Natural killer cell (primary cell): ENCODE measurements around the gene USP24. TPM values are rescaled to one million over a fixed set of nuclear protein-coding genes. Genes with fewer than 3 reads are reported as not detected.

Source experiments
- ATAC-seq, 3 donors: fragments of 150-1000 bp in 2 of 3; fragments of 200-7000 bp in 1 of 3; cut with Tn5 transposase; 1 replicate in 1 of 3; 2 replicates in 2 of 3; pipeline ENCODE4 v1.10.0; 2021; ENCODE audit warnings: mild to moderate bottlenecking in 2 of 3, moderate library complexity in 2 of 3
- DNase-seq, 2 donors: peaks; one replicate each; pipeline versions ENCODE4 v3.0.0 to v3.0.0-alpha.2; 2013 to 2021; ENCODE audit warnings: mixed read lengths in 1 of 2
- H3K27ac ChIP-seq: one replicate; pipeline ENCODE4 v1.5.1; 2013; ENCODE audit warnings: mild to moderate bottlenecking, low read length
- H3K27me3 ChIP-seq: one replicate; pipeline ENCODE4 v1.6.1; 2013; ENCODE audit warnings: low read length; ENCODE audit not compliant: control insufficient read depth, insufficient read depth
- H3K36me3 ChIP-seq: one replicate; pipeline ENCODE4 v1.6.1; 2013; ENCODE audit warnings: low read length; ENCODE audit not compliant: control insufficient read depth, insufficient read depth
- H3K4me1 ChIP-seq: one replicate; pipeline ENCODE4 v1.6.1; 2013; ENCODE audit warnings: low read length; ENCODE audit not compliant: control insufficient read depth, insufficient read depth
- H3K4me3 ChIP-seq: one replicate; pipeline ENCODE4 v1.5.1; 2013; ENCODE audit warnings: low read length
- H3K9me3 ChIP-seq: one replicate; pipeline ENCODE4 v1.6.1; 2013; ENCODE audit warnings: low read length; ENCODE audit not compliant: control insufficient read depth, insufficient read depth
- H3K27ac Mint-ChIP-seq, 2 donors: one replicate each; pipeline ENCODE4 v1.8.0; 2022; ENCODE audit warnings: mild to moderate bottlenecking in 2 of 2, mixed read lengths in 2 of 2, moderate library complexity in 1 of 2
- H3K27me3 Mint-ChIP-seq, 2 donors: one replicate each; pipeline ENCODE4 v1.8.0; 2022; ENCODE audit warnings: low read depth in 2 of 2, mixed read lengths in 2 of 2
- H3K36me3 Mint-ChIP-seq: one replicate; pipeline ENCODE4 v1.8.0; 2022; ENCODE audit warnings: mixed read lengths
- H3K4me1 Mint-ChIP-seq, 2 donors: one replicate each; pipeline ENCODE4 v1.8.0; 2022; ENCODE audit warnings: mixed read lengths in 2 of 2
- H3K4me3 Mint-ChIP-seq: one replicate; pipeline ENCODE4 v1.8.0; 2022; ENCODE audit warnings: mild to moderate bottlenecking, moderate library complexity, mixed read lengths
- H3K9me3 Mint-ChIP-seq, 2 donors: one replicate each; pipeline ENCODE4 v1.8.0; 2022; ENCODE audit warnings: mixed read lengths in 2 of 2
- CTCF ChIP-seq: fragments of 200-600 bp; IDR thresholded peaks from one replicate; pipeline ENCODE4 v1.8.0; 2022; ENCODE audit warnings: antibody characterized with exemption
- WGBS: methylation state at CpG from one replicate; pipeline ENCODE4 v1.1.7; 2013; ENCODE audit warnings: missing lambda C conversion rate; ENCODE audit not compliant: insufficient coverage; 5-methylcytosine and 5-hydroxymethylcytosine counted together
- intact Hi-C: fragments of 100-400 bp; cut with micrococcal nuclease; formaldehyde crosslinking; loops from one replicate; pipeline ENCODE4 v1.14.2; 2022
- total RNA-seq, 4 donors: library from RNA; stranded (reverse); fragments of 120-200 nt in 1 of 4; gene quantifications; one replicate each; pipeline versions ENCODE4 v1.2.3 to v1.2.4, GENCODE V29; 2013 to 2022

Gene USP24
- total RNA-seq, 3 donors from 2014 or later (not counting 1 experiment from before 2014, with no cell fraction given): 155 TPM

- H3K27ac ChIP-seq: no peak overlapping the region
- H3K27me3 ChIP-seq: no peaks in the 10 kb centered on the region
- intact Hi-C loops: no loop called here
- no peaks in the 10 kb centered on the region for H3K9me3 ChIP-seq
- WGBS: 93% methylated on average over 5 of the region's 5 CpGs
- Mint-ChIP-seq H3K27ac (no peak overlapping the region), H3K4me3 (no peak overlapping the region), H3K9me3 (no peaks in the 10 kb centered on the region), H3K36me3 (no peaks in the 10 kb centered on the region), H3K4me1 (no peaks in the 10 kb centered on the region), H3K27me3 (no peaks in the 10 kb centered on the region)
- no peaks in the 10 kb centered on the region for H3K4me1 ChIP-seq
- H3K36me3 ChIP-seq: no peaks in the 10 kb centered on the region
- ATAC-seq (no peak), DNase-seq (no peak)
- no peak overlapping the region for H3K4me3 ChIP-seq
- no peak for TF ChIP-seq CTCF
Measured at GRCh38 chr1:55054396-55054795, 160.8 kb downstream of the USP24 start.

GRCh38 chr1:55053265-55053954 lies 161.8 kb downstream of the USP24 start:
- intact Hi-C loops: no loop called here
- no peaks in the 10 kb centered on the region for H3K27me3 ChIP-seq
- Mint-ChIP-seq H3K4me1 (no peaks in the 10 kb centered on the region), H3K9me3 (no peaks in the 10 kb centered on the region), H3K4me3 (no peak overlapping the region), H3K27ac (no peak overlapping the region), H3K36me3 (no peaks in the 10 kb centered on the region), H3K27me3 (no peaks in the 10 kb centered on the region)
- no peak overlapping the region for H3K4me3 ChIP-seq
- no peaks in the 10 kb centered on the region for H3K4me1 ChIP-seq
- TF ChIP-seq CTCF: no peak
- ATAC-seq: no peak
- 54% methylated on average over 7 of the region's 7 CpGs for WGBS
- no peak overlapping the region for H3K27ac ChIP-seq
- no peaks in the 10 kb centered on the region for H3K9me3 ChIP-seq
- no peak for DNase-seq
- H3K36me3 ChIP-seq: no peaks in the 10 kb centered on the region

GRCh38 chr1:55052221-55053142 lies 162.7 kb downstream of the USP24 start:
- no peaks in the 10 kb centered on the region for H3K9me3 Mint-ChIP-seq
- no peak overlapping the region for H3K4me3 Mint-ChIP-seq
- 93% methylated on average over 26 of the region's 29 CpGs for WGBS
- no peak for TF ChIP-seq CTCF
- Histone ChIP-seq H3K9me3 (no peaks in the 10 kb centered on the region), H3K27me3 (no peaks in the 10 kb centered on the region), H3K4me3 (no peak overlapping the region), H3K4me1 (no peaks in the 10 kb centered on the region), H3K36me3 (no peaks in the 10 kb centered on the region), H3K27ac (no peak overlapping the region)
- DNase-seq: no peak
- no peaks in the 10 kb centered on the region for H3K27me3 Mint-ChIP-seq
- no peaks in the 10 kb centered on the region for H3K36me3 Mint-ChIP-seq
- intact Hi-C loops: no loop called here
- no peak overlapping the region for H3K27ac Mint-ChIP-seq
- ATAC-seq: no peak
- no peaks in the 10 kb centered on the region for H3K4me1 Mint-ChIP-seq
